Panc1 (cell line): ENCODE data around the gene CAMK4.
"Not testable (repeated sequence)": the region's sequence is repeated elsewhere in the genome, so short reads cannot be mapped to it uniquely, and the experiment has no call there.

ENCODE experiments used
- CTCF ChIP-seq: fragments of 450-650 bp; IDR thresholded peaks from 2 replicates; pipeline ENCODE4 v1.5.1; 2017; ENCODE audit warnings: mild to moderate bottlenecking
- POLR2AphosphoS5 ChIP-seq: IDR thresholded peaks from 2 replicates; pipeline ENCODE4 v1.6.1; 2012; ENCODE audit warnings: mild to moderate bottlenecking, low read depth, low read length, moderate library complexity

DNA sequence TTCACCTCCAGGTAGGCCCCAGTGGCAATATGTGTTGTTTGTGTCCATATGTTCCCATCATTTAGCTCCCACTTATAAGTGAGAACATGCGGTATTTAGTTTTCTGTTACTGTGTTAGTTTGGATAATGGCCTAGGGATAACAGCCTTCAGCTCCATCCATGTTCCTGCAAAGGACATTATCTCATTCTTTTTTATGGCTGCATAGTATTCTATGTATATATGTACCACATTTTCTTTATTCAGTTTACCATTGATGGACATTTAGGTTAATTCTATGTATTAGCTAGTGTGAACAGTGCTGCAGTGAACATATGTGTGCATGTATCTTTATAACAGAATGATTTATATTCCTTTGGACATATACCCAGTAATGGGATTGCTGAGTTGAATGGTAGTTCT is 134.5 kb downstream of the CAMK4 start:
- TF ChIP-seq CTCF, POLR2AphosphoS5: not testable (repeated sequence)
